AG20443 (cell line): Measurements from ENCODE around the gene SNX8.

Experiments
- DNase-seq: peaks from one replicate; pipeline ENCODE4 v3.0.0; 2012; ENCODE audit warnings: low spot score, mixed read lengths

The SNX8 gene

DNA sequence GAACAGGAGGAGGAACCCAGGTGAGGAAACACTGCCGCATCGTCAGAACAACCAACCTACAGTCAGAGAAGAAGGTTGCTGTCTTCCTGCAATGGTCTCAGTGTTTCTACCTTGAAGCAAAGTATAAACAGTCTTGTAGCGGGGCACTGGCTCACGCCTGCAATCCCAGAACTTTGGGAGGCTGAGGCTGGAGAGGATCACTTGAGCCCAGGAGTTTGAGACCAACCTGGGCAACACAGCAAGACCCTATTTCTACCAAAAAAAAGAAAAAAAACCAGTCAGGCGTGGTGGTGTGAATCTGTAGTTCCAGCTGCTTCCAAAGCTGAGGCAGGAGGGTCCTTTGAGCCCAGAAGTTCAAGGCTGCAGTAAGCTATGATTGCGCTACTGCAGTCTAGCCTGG is 23.4 kb downstream of the SNX8 start:
- no peak for DNase-seq

DNA sequence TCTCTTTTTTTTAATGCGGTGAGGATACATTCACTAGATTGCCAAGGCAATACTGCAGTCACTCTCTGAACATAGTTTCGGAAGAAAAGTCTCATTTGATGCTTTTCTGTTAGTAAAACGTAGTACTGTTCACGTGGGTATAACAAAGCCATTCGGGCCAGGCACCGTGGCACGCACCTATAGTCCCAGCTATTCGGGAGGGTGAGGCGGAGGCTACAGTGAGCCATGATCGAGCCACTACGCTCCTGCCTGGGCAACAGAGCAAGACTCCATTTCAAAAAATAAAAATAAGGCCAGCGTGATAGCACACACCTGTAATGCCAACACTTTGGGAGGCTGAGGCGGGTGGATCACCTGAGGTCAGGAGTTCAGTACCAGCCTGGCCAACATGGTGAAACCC is 24.6 kb downstream of the SNX8 start:
- DNase-seq: no peak

DNA sequence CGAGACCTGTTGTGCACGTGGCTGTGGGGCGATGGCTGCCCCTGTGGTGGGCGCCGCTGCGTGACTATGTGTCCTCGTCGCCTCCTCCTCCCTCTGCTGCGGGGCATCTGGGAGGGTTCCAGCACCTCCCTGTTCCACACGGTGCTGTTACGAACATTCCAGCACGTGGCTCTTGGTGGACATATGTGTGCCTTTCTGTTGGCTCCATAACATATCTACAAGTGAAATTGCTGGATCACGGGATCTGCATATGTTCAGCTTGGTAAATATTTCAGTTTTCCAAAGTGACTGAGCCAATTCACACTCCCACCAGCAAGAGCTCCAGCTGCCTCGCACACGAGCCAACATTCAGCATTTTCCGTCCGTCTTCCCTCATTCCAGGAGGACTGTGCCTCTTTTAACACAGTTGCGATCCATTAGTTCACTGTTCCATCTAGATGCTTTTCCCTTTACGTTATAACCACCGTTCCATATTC is 25.1 kb downstream of the SNX8 start:
- DNase-seq: peak; percentile 14

DNA sequence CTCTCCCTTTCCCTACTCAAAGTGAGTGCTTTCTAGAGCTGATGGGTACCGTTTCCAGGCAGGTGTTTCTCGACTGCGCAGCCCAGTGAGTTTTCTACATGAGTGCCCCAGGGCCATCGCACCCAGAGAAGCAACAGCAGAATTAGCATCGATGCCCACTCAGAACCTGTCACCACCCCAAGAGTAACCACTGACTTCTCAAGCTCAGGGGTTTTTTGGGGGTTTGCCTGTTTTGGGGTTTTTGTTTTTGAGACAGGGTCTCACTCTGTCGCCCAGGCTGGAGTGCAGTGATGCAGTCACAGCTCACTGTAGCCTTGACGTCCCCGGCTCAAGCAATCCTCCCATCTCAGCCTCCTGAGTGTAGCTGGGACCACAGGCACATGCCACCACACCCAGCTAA is 25.7 kb downstream of the SNX8 start:
- no peak for DNase-seq

DNA sequence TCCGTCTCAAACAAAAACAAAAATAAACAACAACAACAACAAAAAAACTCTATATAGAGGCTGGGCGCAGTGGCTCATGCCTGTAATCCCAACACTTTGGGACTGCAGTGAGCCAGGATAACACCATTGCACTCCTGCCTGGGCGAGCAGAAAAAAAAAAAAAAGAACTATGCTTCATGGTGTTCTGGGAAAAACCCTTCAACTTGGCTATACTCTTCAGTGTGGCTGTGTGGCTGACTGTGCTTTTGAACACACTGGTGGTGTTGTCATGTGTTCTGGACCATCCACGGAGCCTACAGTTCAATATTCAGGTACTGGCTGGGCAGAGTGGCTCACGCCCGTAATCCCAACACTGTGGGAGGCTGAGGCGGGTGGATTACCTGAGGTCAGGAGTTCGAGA is 26.5 kb downstream of the SNX8 start:
- DNase-seq: no peak

DNA sequence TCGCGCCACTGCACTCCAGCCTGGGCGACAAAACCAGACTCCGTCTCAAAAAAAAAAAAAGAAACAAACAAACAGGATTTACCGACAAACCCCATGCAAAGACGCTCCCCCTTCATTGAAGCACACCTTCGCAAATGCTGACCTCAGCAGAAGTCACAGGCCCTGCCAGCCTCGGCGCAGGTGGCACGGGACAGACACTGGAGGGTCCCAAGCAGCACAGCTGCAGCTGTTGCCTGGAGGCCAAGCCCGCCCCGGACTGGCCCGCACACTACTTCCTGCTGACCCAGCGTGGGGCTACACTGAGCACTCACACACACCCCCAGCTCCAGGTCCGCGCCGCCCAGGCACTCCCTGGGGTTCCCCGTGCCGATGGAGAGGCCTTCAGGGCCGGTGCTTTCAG is 31.2 kb downstream of the SNX8 start:
- DNase-seq: peak; percentile 6

DNA sequence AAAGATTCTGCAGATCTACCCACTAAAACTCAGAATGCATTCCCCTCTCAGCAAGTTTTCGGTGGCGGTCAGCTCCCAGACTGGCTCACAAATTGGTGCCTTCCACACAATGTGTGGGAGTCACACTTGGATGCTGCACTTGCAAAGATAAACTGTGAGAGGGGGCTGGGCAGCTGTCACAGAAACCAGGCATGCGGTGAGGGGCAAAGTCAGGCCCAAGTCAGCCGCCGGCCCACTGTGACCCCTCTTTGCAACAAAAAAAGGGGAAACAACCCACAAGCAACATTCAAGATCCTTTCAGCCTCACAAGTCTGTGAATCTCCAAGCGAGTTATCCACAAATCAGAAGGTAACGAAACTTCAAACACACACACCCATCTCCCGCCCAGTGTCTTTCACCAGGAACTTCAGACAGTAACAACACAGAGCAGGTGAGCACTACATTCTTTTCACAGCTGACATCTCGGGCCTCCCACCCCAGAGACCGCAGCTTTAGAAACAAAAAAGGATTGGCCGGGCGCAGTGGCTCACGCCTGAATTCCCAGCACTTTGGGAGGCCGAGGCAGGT is 32.0 kb downstream of the SNX8 start:
- DNase-seq: peak; percentile 15

DNA sequence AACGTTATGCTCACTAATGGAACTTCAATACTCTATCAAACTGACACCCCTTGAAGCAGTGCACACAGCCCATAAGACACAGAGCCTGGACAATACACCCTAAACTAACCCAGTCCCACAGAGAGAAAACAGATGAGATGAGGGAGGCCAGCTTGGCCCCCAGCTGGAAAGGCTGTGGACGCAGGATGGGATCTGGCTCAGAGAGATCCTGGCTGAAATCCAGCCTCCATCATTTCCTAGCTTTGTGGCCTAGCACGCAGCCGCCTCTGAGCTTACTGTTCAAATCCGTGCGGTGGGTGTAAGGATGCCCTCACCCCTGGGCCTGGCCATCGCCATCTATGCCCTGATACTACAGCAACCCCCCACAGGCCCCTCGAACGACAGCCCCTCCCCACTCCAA is 32.7 kb downstream of the SNX8 start:
- DNase-seq: peak; percentile 67

DNA sequence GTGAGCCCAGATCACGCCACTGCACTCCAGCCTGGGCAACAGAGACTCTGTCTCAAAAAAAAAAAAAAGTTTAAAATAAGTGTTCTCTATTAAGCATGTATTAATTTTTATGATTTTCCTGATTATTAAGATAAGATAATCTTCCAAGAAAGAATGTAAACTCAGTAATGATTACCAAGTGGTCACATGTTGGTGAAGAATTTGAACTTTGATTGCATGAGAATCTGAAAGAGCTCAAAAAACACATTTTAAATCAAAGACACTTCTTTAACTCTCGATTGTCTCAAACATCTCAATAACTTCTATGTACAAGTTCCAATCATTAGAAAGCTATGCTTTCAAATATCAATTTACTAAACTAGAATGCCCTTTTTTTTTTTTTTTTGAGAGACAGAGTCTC is 33.8 kb downstream of the SNX8 start:
- DNase-seq: no peak

DNA sequence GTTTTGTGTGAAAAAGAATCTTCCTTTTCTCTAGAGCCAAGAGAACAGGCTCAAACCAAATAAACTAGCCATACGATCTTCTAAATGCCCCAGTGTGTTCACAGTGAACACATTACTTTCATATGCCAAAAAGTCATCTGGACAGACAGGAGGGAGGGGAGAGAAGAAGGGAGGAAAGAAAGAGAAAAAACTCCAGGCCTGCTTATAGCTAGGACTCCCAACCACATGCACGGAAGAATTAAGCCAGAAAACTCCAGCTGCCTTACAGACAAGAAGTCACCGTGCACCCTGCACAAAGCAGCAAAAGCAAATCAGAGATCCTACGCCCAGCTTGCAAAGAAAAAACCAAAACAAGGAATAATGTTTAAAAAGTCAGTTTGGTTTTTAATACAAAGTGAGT is 34.3 kb downstream of the SNX8 start:
- DNase-seq: no peak

DNA sequence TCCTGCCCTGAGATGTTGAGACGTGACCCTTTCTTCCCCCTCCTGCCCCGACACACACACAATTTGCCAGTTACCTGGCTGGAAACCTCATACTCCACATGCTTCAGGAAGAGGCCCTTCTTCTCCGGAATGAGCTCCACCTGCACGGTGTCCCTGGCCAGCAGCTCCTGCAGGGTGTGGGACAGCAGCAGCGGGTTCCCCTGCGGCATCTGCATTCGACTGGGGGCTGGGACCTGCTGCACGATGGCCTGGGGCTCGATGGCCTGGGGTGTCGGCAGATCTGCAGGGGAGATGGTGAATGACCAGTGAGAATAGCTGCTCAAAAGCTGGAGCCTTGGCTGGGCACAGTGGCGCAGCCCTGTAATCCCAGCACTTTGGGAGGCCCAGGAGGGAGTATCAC is 36.2 kb downstream of the SNX8 start:
- DNase-seq: no peak

DNA sequence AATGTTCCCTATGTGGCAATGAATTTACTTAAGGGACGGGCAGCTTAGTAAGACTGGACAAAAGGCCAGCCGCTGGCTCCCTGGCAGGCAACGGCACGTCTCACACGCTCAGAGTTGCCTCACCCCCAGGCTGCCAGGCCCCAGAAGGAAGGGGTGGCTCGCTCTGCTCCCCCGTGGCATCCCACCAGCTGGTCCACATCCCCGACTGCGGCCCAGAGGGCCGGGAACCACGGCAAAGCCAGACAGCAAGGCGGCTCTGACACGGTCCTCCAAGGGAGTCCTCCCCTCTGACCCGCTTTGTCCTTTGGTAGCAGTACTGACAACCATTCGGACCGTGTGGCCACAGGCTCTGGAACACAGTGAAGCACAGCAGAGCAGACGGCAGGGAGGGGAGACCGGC is 38.1 kb downstream of the SNX8 start:
- no peak for DNase-seq

DNA sequence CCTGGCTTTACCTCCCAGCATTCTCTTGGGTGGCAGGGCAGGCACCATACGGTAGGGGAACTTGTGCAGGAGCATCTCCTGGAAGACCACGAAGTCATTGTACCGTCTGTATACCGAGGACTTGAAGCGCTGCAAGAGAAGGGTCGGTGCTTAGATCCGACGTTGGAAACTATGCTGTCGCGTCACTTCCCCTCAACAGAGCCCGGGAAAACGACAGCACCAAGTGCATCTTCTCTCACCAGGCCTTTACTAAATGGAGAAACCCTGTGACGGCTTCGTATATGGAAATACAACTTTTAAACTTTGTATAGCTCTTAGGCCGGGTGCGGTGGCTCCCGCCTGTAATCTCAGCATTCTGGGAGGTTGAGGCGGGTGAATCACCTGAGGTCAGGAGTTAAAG is 39.1 kb downstream of the SNX8 start:
- DNase-seq: no peak

DNA sequence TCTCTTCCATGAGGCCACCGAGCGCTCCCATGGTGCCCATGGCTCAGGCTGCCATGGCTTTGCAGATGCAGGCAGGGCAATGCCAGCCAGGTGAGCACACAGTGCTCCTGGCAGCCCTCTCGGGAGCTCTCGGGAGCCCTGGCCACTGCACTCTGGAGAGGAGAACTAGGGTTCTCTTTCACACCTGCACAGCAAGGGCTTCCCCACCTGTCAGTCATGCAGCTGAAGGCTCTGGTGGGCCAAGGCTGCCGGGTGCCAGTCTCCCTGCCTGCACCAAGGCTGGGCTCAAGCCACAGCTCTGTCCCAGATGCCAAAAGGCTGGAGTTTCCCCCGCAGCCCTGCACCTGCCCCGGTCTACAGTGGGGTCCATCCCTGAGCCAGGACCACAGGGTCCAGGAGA is 39.6 kb downstream of the SNX8 start:
- no peak for DNase-seq

DNA sequence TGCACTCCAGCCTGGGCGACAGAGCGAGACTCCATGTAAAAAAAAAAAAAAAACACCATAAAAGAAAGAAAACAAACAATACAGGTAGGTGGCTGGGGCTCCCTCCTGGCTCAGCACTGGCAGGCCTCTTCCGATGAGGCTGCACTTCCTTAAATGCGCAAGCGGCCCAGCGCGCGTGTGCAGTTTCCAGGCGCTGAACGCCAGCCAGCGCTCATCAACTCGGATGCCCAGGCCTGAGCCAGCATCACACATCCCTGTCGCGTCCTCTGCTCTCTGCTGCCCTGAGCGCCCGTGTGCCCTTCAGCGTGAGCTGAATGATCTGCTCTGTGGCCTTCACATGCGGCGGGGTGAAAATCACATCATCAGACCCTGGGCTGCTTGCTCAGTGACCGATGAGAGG is 40.4 kb downstream of the SNX8 start:
- no peak for DNase-seq

DNA sequence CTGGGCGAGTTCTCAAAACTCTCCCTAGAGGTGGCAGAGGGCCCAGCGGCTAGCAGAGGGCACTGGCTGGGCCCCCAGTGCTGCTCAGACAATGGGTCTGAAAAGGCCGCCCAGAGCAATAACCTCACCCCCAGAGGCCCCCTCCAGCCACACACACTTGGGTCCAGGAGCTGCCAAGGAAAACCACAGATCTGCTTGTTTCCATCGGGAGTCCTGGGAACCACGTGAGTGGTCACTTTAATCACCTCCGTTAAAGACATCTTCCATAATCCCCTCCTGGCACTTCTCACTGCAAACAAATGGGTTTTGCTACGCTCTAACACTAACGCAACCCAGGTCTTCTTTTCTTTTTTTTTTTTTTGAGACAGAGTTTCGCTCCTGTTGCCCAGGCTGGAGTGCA is 42.2 kb downstream of the SNX8 start:
- no peak for DNase-seq

DNA sequence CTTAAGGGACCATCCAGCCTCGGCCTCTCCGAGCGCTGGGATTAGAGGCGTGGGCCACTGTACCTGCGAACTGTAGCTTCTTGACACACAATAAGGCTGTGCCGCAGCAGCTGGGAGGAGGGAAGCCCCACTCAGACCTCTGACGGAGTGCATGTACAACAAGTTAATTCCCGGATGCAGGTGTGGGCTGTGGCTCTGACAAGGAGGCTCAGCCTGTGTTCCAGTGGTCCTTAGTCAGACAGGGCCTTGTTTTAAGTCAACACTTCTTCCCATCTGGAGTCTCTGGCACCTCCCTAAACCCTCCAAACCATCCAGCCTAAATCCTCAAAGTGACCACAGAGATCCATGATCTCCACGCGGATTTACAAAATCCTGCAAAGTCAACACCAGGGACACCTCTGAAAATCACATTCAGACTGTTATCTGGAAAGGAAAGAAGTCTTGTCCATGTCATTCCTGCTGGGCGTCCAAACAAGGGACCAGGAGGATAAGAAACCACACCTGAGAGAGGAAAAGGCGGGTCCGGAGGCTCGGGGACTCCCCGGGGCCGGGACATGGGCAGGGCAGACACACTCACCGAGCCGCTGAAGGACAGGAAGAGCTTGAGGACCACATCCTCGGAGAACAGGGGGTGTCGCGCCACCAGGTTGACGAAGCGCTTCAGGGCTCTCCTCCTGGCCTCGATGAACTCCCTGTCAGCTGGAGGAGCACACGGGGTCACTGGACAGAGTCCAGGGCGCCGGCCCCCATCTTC is 42.8 kb downstream of the SNX8 start:
- DNase-seq: no peak

DNA sequence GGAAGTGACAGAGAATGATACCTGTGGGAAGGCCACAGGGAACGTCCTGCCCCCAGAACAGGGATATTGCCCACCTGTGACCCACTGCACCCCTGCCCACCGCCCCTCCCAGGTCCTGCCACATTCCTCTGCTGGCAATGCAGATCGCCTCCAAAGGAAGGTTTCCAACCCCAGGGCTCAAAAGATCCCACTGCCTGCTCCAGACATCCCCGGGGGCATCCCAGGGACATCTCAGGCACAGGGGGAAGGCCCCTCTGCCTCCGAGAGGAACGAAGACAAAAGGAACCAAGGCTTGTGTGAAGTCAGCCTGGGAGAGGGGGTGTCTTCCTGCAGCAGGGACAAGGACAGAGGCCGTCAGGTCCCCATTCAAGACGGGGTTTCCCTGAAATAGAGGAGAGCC is 43.7 kb downstream of the SNX8 start:
- no peak for DNase-seq

DNA sequence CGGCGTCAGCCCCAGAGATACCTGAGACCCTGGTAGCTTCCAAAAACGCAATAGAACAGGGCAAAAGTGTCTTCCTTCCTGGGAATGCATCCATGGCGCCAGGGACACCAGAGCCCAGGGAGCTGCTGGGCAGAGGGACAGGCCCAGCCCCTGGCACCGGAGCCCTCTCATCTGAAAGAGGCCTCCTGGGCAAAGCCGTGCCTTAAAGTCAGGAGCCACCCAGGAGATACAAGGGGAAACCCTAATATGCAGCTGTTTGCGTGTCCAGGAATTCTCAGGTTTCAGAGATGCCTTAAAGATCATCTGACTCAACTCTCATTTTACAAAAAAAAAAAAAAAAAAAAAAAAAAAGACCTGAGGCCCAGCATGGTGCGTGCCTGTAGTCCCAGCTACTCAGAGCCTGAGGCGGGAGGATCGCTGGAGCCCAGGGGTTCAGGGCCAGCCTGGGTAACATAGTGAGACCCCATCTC is 44.2 kb downstream of the SNX8 start:
- DNase-seq: no peak

DNA sequence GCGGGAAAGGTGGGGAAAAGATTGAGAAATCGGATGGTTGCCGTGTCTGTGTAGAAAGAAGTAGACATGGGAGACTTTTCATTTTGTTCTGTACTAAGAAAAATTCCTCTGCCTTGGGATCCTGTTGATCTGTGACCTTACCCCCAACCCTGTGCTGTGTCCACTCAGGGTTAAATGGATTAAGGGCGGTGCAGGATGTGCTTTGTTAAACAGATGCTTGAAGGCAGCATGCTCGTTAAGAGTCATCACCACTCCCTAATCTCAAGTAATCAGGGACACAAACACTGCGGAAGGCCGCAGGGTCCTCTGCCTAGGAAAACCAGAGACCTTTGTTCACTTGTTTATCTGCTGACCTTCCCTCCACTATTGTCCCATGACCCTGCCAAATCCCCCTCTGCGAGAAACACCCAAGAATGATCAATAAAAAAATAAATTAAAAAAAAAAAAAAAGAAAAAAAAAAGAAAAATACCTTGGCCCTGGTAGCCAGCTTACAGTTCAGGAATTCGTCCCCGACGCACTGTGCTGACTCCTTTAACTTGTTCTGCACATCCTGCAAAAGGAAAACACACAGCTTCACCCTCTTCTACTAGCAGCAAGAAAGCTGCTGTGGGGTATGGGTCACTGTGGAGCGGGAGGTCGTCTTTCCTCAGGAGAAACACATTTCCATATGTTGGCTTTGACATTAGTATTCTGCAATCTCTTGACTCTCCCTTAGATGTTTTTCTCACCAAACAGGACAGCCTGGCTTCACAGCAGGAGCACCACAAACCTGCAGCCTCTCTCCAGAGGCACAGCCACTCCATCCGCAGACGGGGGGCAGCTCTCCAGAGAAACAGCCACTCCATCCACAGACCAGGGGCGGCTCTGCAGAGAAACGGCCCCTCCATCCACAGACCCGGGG is 44.9 kb downstream of the SNX8 start:
- peak; percentile 71 for DNase-seq

DNA sequence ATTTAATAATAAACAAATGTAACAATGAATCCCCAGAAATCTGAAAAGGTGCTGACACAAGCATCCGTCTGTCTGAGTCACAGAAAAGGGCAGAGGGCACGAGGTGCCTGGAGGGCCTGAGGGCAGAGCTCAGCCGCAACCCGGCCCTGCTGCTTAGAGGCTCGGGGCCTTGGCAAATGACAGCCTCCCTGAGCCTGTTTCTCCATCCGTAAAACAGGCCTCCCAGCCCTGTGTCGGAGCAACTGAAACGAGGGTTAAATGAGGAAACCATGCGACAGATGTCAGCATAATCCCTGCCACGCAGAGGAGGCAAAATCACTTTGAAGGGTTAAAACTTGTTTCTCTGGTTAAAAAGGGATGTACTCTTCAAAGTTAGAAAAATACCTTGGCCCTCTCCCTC is 47.3 kb downstream of the SNX8 start:
- peak; percentile 34 for DNase-seq

DNA sequence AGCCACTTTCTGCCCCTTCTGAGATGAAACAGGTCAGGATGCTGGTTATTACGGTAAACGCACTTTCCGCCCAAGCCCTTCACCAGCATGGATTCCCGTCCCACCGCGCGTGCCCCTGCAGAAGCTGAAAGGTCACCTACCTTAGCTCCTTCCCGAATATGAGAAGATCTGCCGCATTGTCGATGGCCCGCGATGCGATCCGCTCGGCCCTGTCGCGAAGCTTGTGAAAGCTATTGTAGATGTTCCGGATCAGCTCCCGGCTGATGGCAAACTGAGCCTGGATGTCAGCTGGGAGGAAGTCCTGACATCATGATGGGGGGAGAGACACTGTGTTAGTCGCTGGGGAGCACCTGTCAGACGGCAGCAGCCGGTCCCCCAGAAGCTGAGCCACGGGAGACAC is 50.1 kb downstream of the SNX8 start:
- DNase-seq: no peak

DNA sequence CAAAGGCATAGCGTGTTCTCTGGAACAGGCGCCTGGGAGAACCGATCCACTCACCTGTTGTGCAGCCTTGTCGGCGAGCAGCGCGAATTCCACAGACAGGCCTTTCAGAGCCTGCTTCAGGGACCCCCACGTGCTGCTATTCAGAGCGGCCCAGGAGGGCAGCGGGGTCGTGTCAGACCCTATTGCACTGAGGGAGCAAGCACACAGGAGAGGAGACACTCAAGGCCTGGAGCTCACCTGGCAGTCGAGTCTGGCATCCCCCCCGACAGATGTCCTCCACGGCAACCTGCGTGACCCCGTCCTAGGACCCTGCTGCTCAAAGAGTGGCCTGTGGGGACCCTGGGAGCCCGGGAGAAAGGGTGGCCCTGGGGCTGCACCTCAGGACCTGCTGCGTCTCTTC is 51.1 kb downstream of the SNX8 start:
- no peak for DNase-seq
